ENCODE results near the gene HS6ST2.

HS6ST2 gene

GRCh38 chrX:132834741-132835140, 123.7 kb downstream of the HS6ST2 start:
- TF ChIP-seq ZXDB (tag by site-specific recombination; IDR thresholded peaks at IDR 0.05) (no peak), ZNF335 (tag by site-specific recombination; conservative IDR thresholded peaks at IDR 0.05) (no peak), ZNF600 (tag by site-specific recombination; IDR thresholded peaks at IDR 0.05) (no peak), ZNF473 (tag by site-specific recombination; IDR thresholded peaks at IDR 0.05) (no peak), ZFP41 (tag by site-specific recombination; IDR thresholded peaks at IDR 0.05; ENCODE audit: borderline replicate concordance) (no peak), ZNF596 (tag by site-specific recombination; IDR thresholded peaks at IDR 0.05) (no peak), ZBTB11 (tag by site-specific recombination; conservative IDR thresholded peaks at IDR 0.05; ENCODE audit: low read depth) (no peak), ZNF157 (tag by site-specific recombination; IDR thresholded peaks at IDR 0.05) (no peak), SCRT1 (tag by site-specific recombination; IDR thresholded peaks at IDR 0.05; ENCODE audit: borderline replicate concordance) (no peak), ZNF544 (tag by site-specific recombination; IDR thresholded peaks at IDR 0.05) (no peak), ZEB2 (tag by site-specific recombination; IDR thresholded peaks at IDR 0.05) (no peak), INSM2 (tag by site-specific recombination; IDR thresholded peaks at IDR 0.05) (no peak), SP3 (tag by site-specific recombination; IDR thresholded peaks at IDR 0.05) (no peak)
- TF ChIP-seq, protein P1, sequence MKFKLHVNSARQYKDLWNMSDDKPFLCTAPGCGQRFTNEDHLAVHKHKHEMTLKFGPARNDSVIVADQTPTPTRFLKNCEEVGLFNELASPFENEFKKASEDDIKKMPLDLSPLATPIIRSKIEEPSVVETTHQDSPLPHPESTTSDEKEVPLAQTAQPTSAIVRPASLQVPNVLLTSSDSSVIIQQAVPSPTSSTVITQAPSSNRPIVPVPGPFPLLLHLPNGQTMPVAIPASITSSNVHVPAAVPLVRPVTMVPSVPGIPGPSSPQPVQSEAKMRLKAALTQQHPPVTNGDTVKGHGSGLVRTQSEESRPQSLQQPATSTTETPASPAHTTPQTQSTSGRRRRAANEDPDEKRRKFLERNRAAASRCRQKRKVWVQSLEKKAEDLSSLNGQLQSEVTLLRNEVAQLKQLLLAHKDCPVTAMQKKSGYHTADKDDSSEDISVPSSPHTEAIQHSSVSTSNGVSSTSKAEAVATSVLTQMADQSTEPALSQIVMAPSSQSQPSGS (tag by site-specific recombination; IDR thresholded peaks at IDR 0.05; ENCODE audit: low read depth): no peak
- H3K27ac ChIP-seq (ENCODE audit: extremely low read depth, low read depth, low read length): no peak overlapping the region
- POLR2A ChIA-PET: no interaction called here
- no peaks in the 10 kb centered on the region for H3K9me3 ChIP-seq (ENCODE audit: control insufficient read depth, insufficient read depth, low read depth, low read length)
- no peaks in the 10 kb centered on the region for H3K36me3 ChIP-seq (ENCODE audit: control insufficient read depth in 2 of 2, insufficient read depth in 1 of 2, low read length in 2 of 2)
- H3K4me3 ChIP-seq (ENCODE audit: low read depth, low read length): no peak overlapping the region
- H3K4me1 ChIP-seq (ENCODE audit: control insufficient read depth, insufficient read depth, low read length): peaks cover 14% of the 10 kb centered on the region
- CTCF ChIA-PET: interaction anchor here (0.7 to 1.4 kb wide), 4 partner anchors 9 to 461 kb away, joined by 3 read pairs; no protein-coding TSS in a partner anchor

DNA sequence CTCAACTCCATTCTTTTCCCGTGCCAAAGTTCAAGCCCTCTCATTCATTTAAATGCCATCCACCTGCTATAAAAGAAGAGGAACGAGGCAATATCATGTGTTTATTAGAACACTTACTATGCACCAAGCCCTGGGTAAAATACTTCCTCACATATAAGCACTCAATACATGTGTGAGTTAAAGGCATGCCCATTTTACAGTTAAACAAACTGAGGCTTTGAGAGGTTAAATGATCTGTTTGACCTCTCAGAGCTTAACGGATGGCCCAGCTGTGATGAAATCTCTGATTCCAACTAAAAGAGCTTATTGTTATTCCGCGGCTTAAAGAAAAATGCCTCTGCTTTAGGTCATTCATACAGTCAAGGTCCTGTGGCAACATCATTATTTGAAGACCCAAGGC, 124.3 kb downstream of the HS6ST2 start:
- POLR2A ChIA-PET: no interaction called here

More for the DNA sequence above, 124.3 kb downstream of the HS6ST2 start:
- CTCF ChIA-PET: interaction anchor here (1.1 kb wide), 1 partner anchor 75 kb away, joined by 3 read pairs; no protein-coding TSS in a partner anchor
- Histone ChIP-seq H3K27ac (ENCODE audit: extremely low read depth, low read depth, low read length) (no peak overlapping the region), H3K36me3 (ENCODE audit: control insufficient read depth in 2 of 2, insufficient read depth in 1 of 2, low read length in 2 of 2) (no peaks in the 10 kb centered on the region), H3K9me3 (ENCODE audit: control insufficient read depth, insufficient read depth, low read depth, low read length) (no peaks in the 10 kb centered on the region), H3K4me3 (ENCODE audit: low read depth, low read length) (no peak overlapping the region), H3K4me1 (ENCODE audit: control insufficient read depth, insufficient read depth, low read length) (peaks cover 14% of the 10 kb centered on the region)
- TF ChIP-seq ZNF324 (tag by site-specific recombination; IDR thresholded peaks at IDR 0.05) (no peak), ZNF211 (tag by site-specific recombination; IDR thresholded peaks at IDR 0.05; ENCODE audit: low read depth) (no peak), ZNF623 (tag by site-specific recombination; IDR thresholded peaks at IDR 0.05) (peak; percentile 41)
- TF ChIP-seq, protein P2, sequence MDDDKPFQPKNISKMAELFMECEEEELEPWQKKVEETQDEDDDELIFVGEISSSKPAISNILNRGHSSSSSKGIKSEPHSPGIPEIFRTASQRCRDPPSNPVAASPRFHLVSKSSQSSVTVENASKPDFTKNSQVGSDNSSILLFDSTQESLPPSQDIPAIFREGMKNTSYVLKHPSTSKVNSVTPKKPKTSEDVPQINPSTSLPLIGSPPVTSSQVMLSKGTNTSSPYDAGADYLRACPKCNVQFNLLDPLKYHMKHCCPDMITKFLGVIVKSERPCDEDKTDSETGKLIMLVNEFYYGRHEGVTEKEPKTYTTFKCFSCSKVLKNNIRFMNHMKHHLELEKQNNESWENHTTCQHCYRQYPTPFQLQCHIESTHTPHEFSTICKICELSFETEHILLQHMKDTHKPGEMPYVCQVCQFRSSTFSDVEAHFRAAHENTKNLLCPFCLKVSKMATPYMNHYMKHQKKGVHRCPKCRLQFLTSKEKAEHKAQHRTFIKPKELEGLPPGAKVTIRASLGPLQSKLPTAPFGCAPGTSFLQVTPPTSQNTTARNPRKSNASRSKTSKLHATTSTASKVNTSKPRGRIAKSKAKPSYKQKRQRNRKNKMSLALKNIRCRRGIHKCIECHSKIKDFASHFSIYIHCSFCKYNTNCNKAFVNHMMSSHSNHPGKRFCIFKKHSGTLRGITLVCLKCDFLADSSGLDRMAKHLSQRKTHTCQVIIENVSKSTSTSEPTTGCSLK (tag by site-specific recombination; IDR thresholded peaks at IDR 0.05): no peak
